Mesenchymal stem cell (in vitro differentiated cells and primary cell): ENCODE measurements around the gene NPTN.

ENCODE experiments used
- DNase-seq: peaks from one replicate; pipeline ENCODE4 v3.0.0-alpha.2; 2013
- H2AFZ ChIP-seq: one replicate; pipeline ENCODE4 v1.6.1; 2013; ENCODE audit warnings: low read depth, mild to moderate bottlenecking, control low read depth, inconsistent platforms, low read length, moderate library complexity
- H2AK5ac ChIP-seq: 2 replicates; pipeline ENCODE4 v1.6.1; 2013; ENCODE audit warnings: low read length, moderate library complexity, mild to moderate bottlenecking, inconsistent platforms; ENCODE audit not compliant: severe bottlenecking
- H2BK120ac ChIP-seq: one replicate; pipeline ENCODE4 v1.6.1; 2013; ENCODE audit warnings: low read depth, mild to moderate bottlenecking, inconsistent platforms, low read length, moderate library complexity
- H2BK12ac ChIP-seq, 2 experiments: one replicate each; pipeline ENCODE4 v1.6.1; 2013; ENCODE audit warnings: inconsistent platforms in 2 of 2, low read length in 2 of 2, mild to moderate bottlenecking in 2 of 2, moderate library complexity in 2 of 2, control low read depth in 1 of 2
- H2BK15ac ChIP-seq: one replicate; pipeline ENCODE4 v1.6.1; 2013; ENCODE audit warnings: mild to moderate bottlenecking, low read depth, inconsistent platforms; ENCODE audit not compliant: poor library complexity, severe bottlenecking
- H2BK5ac ChIP-seq: 2 replicates; pipeline ENCODE4 v1.6.1; 2013; ENCODE audit warnings: low read depth, mild to moderate bottlenecking, low read length, control low read depth, inconsistent platforms; ENCODE audit not compliant: poor library complexity, severe bottlenecking
- H3K14ac ChIP-seq, 2 experiments: one replicate each; pipeline ENCODE4 v1.6.1; 2013; ENCODE audit warnings: inconsistent platforms in 2 of 2, low read length in 2 of 2, control low read depth in 1 of 2, mild to moderate bottlenecking in 1 of 2, moderate library complexity in 1 of 2
- H3K18ac ChIP-seq, 2 experiments: one replicate each; pipeline ENCODE4 v1.6.1; 2013; ENCODE audit warnings: inconsistent platforms in 2 of 2, low read length in 2 of 2, control low read depth in 1 of 2, low read depth in 1 of 2, mild to moderate bottlenecking in 1 of 2
- H3K23ac ChIP-seq, 2 experiments: one replicate each; pipeline ENCODE4 v1.6.1; 2013; ENCODE audit warnings: inconsistent platforms in 2 of 2, low read length in 2 of 2, mild to moderate bottlenecking in 2 of 2, moderate library complexity in 2 of 2, control low read depth in 1 of 2
- H3K27ac ChIP-seq: 2 replicates; pipeline ENCODE4 v1.5.1; 2013; ENCODE audit warnings: mild to moderate bottlenecking, moderate library complexity, low read length, control low read depth, inconsistent platforms; ENCODE audit not compliant: poor library complexity, severe bottlenecking
- H3K27me3 ChIP-seq, 2 experiments: 2 replicates each; pipeline versions ENCODE4 v1.6.1 to v1.7.0; 2013; ENCODE audit warnings: low read length in 2 of 2, mild to moderate bottlenecking in 2 of 2, moderate library complexity in 2 of 2, control low read depth in 1 of 2, inconsistent platforms in 1 of 2; ENCODE audit not compliant: control insufficient read depth in 1 of 2, insufficient read depth in 1 of 2
- H3K36me3 ChIP-seq, 2 experiments: 2 replicates each; pipeline versions ENCODE4 v1.6.1 to v1.7.0; 2013; ENCODE audit warnings: low read length in 2 of 2, control low read depth in 1 of 2, inconsistent platforms in 1 of 2, low read depth in 1 of 2, mild to moderate bottlenecking in 1 of 2; ENCODE audit not compliant: insufficient read depth in 2 of 2, control insufficient read depth in 1 of 2
- H3K4ac ChIP-seq, 2 experiments: one replicate each; pipeline ENCODE4 v1.6.1; 2013; ENCODE audit warnings: inconsistent platforms in 2 of 2, low read length in 2 of 2, mild to moderate bottlenecking in 2 of 2, moderate library complexity in 2 of 2, control low read depth in 1 of 2, low read depth in 1 of 2
- H3K4me1 ChIP-seq: 2 replicates; pipeline ENCODE4 v1.6.1; 2013; ENCODE audit warnings: low read depth, low read length, control low read depth; ENCODE audit not compliant: control insufficient read depth, insufficient read depth
- H3K4me2 ChIP-seq: 2 replicates; pipeline ENCODE4 v1.6.1; 2013; ENCODE audit warnings: low read length, mild to moderate bottlenecking, inconsistent platforms; ENCODE audit not compliant: poor library complexity, severe bottlenecking
- H3K4me3 ChIP-seq, 2 experiments: 2 replicates each; pipeline versions ENCODE4 v1.5.1 to v1.7.0; 2013; ENCODE audit warnings: low read length in 2 of 2, mild to moderate bottlenecking in 2 of 2, control low read depth in 1 of 2, low read depth in 1 of 2; ENCODE audit not compliant: insufficient read depth in 1 of 2
- H3K79me1 ChIP-seq: replicated peaks from 2 replicates; pipeline ENCODE4 v1.6.1; 2013; ENCODE audit warnings: mild to moderate bottlenecking, control low read depth, low read length, inconsistent platforms; ENCODE audit not compliant: poor library complexity, severe bottlenecking
- H3K9ac ChIP-seq: 2 replicates; pipeline ENCODE4 v1.7.0; 2013; ENCODE audit warnings: mild to moderate bottlenecking, low read length, moderate library complexity
- H3K9me3 ChIP-seq: 2 replicates; pipeline ENCODE4 v1.7.0; 2013; ENCODE audit warnings: mild to moderate bottlenecking, low read length; ENCODE audit not compliant: control insufficient read depth
- H4K8ac ChIP-seq: one replicate; pipeline ENCODE4 v1.6.1; 2013; ENCODE audit warnings: inconsistent platforms, mild to moderate bottlenecking, low read length, moderate library complexity
- H4K91ac ChIP-seq: one replicate; pipeline ENCODE4 v1.6.1; 2013; ENCODE audit warnings: mild to moderate bottlenecking, low read length, inconsistent platforms
- WGBS: methylation state at CpG from one replicate; pipeline ENCODE4 v1.1.7; 2013; ENCODE audit warnings: mixed read lengths; 5-methylcytosine and 5-hydroxymethylcytosine counted together

The NPTN gene

DNA sequence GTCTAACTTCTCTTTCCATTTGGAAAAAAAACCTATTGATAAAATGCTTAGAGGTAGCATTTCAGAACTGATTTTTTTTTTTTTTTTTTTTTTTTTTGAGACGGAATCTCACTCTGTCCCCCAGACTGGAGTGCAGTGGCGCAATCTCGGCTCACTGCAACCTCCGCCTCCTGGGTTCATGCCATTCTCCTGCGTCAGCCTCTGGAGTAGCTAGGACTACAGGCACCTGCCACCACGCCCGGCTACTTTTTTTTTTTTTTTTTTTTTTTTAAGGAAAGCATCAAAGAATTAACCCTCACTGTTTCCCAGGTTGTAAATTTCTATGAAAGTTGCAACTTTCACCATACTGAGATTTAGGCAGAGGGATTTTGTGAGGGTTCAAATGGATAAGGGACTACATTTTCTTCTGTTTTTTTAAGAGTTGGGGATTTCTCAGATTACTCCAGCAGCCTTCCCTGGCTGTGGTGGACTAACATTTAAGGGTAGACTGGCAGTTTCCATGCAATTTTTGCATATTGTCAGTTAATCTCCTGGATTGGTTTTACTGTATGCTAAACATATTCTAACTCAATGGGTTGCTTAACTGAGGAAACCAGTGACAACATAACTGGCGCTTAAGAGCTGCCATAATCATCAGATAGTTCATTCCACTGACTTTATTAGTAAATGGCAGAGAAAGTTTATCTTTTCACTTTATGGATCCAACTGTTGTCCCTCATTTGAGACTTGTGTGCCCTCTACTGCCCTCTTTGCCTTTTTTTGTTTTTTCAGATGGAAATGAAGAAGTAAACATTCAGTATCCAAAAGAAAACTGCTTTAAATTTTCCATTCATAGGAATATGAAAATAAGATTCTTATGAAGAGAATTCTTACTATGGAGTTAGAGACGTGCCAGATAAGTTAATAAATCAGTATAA is 93.7 kb downstream of the NPTN start:
- no peak overlapping the region for H2AFZ ChIP-seq
- H2BK120ac ChIP-seq, result no peak overlapping the region
- H4K8ac ChIP-seq, result no peak overlapping the region
- H3K4me3 ChIP-seq, result no peak overlapping the region
- no peak overlapping the region for H3K4me2 ChIP-seq
- no peak for DNase-seq
- H3K4ac ChIP-seq, result no peak overlapping the region
- H3K9ac ChIP-seq, result no peak overlapping the region
- H3K27ac ChIP-seq, result no peak overlapping the region
- no peak overlapping the region for H2BK12ac ChIP-seq
- H3K27me3 ChIP-seq, result peaks cover 0 to 7% of the 10 kb centered on the region in 2 experiments
- no peak overlapping the region for H3K14ac ChIP-seq
- H3K36me3 ChIP-seq, result no peaks in the 10 kb centered on the region
- H2BK15ac ChIP-seq, result no peak overlapping the region
- 84% methylated on average over 4 of the region's 9 CpGs for WGBS
- no peaks in the 10 kb centered on the region for H3K9me3 ChIP-seq
- no peak overlapping the region for H3K18ac ChIP-seq
- H3K4me1 ChIP-seq, result no peaks in the 10 kb centered on the region
- H2AK5ac ChIP-seq, result no peak overlapping the region
- no peaks in the 10 kb centered on the region for H3K79me1 ChIP-seq
- no peak overlapping the region for H2BK5ac ChIP-seq
- no peak overlapping the region for H4K91ac ChIP-seq
- no peak overlapping the region for H3K23ac ChIP-seq

DNA sequence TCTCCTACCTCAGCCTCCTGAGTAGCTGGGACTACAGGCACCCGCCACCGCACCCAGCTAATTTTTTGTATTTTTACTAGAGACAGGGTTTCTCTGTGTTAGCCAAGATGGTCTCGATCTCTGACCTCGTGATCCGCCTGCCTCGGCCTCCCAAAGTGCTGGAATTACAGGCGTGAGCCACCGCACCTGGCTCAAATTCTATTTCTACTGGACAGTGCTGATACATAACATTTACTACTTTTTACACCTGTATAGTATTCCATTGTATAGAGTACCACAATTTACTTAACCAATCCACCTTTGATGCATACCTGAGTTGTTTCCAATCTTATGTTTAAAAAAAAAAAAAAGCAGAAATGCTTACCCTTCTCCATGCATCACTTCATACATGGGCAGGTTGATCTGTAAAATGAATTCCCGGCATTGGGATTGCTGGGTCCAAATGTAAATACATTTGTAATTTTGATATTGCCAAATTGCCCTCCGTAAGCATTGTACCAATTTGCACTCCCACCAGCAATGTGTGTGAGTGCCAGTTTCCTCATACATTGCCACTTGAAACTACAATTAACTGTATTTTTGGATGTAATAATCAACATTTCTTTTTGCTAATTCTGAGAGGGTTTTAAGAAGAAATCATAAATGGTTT is 94.5 kb downstream of the NPTN start:
- Histone ChIP-seq H3K4me3 (no peak overlapping the region), H3K14ac (no peak overlapping the region), H3K27me3 (peaks cover 0 to 7% of the 10 kb centered on the region in 2 experiments), H3K79me1 (no peaks in the 10 kb centered on the region), H4K91ac (no peak overlapping the region), H3K23ac (no peak overlapping the region), H4K8ac (no peak overlapping the region), H2BK5ac (no peak overlapping the region), H3K9me3 (no peaks in the 10 kb centered on the region), H2AFZ (no peak overlapping the region), H3K4me2 (no peak overlapping the region), H3K4me1 (no peaks in the 10 kb centered on the region), H3K18ac (no peak overlapping the region), H3K4ac (no peak overlapping the region), H2BK15ac (no peak overlapping the region), H2BK120ac (no peak overlapping the region), H3K27ac (no peak overlapping the region), H3K9ac (no peak overlapping the region), H2BK12ac (no peak overlapping the region), H2AK5ac (no peak overlapping the region), H3K36me3 (no peaks in the 10 kb centered on the region)
- no peak for DNase-seq
- 91% methylated on average over 9 of the region's 10 CpGs for WGBS

DNA sequence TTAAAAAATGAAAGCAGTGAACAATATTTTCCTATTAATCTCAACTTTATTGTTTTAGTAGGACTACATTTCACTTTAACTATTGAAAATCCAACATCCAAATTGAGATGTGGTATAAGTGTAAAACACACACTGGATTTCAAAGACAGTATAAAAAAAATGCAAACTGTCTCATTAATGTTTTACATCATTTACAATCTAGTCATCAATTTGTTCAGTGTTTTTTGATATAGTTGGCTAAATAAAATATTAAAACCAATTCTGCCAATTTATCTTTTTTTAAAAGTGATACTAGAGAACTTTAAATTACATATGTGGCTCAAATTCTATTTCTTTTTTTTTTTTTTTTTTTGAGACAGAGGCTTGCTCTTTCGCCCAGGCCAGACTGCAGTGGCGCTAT is 95.1 kb downstream of the NPTN start:
- no CpG with 5 or more reads among the region's 2 CpGs for WGBS
- Histone ChIP-seq H3K4me2 (no peak overlapping the region), H4K8ac (no peak overlapping the region), H3K4me3 (no peak overlapping the region), H3K27ac (no peak overlapping the region), H2BK15ac (no peak overlapping the region), H3K4ac (no peak overlapping the region), H3K9ac (no peak overlapping the region), H3K27me3 (peaks cover 0 to 7% of the 10 kb centered on the region in 2 experiments), H3K36me3 (no peaks in the 10 kb centered on the region), H3K23ac (no peak overlapping the region), H2BK5ac (no peak overlapping the region), H3K9me3 (no peaks in the 10 kb centered on the region), H4K91ac (no peak overlapping the region), H2BK120ac (no peak overlapping the region), H2AFZ (no peak overlapping the region), H3K18ac (no peak overlapping the region), H2AK5ac (no peak overlapping the region), H3K14ac (no peak overlapping the region), H3K4me1 (no peaks in the 10 kb centered on the region), H2BK12ac (no peak overlapping the region), H3K79me1 (no peaks in the 10 kb centered on the region)
- DNase-seq, result no peak

DNA sequence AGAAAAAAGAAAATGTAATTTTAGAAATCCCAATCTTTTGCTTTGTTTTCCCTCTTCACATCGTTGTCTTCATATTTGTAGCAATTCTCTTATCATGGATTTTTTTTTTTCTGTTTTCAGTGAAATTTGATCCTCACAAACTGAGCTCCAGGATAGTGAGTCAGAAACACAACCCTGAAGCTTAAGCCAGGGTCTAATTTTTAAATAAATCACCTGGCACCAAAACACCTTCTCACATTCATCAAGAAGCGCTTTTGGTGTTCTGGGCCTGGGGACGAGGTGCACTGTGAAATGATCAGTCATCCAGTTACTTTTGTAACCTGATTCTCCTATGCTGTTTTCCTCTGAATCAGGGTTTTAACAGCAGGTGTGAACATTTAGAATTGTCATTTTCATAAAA is 102.5 kb downstream of the NPTN start:
- H2BK12ac ChIP-seq, result no peak overlapping the region
- no peak overlapping the region for H2BK5ac ChIP-seq

More for the DNA sequence above, 102.5 kb downstream of the NPTN start:
- Histone ChIP-seq H2AFZ (no peak overlapping the region), H4K91ac (no peak overlapping the region), H3K4me1 (no peaks in the 10 kb centered on the region), H4K8ac (no peak overlapping the region), H3K18ac (no peak overlapping the region), H3K4ac (no peak overlapping the region), H3K4me2 (no peak overlapping the region), H2BK15ac (no peak overlapping the region), H2BK120ac (no peak overlapping the region), H3K14ac (no peak overlapping the region), H3K27ac (no peak overlapping the region), H3K9ac (no peak overlapping the region), H2AK5ac (no peak overlapping the region), H3K36me3 (no peaks in the 10 kb centered on the region), H3K9me3 (no peaks in the 10 kb centered on the region), H3K27me3 (no peaks in the 10 kb centered on the region), H3K4me3 (no peak overlapping the region), H3K79me1 (no peaks in the 10 kb centered on the region), H3K23ac (no peak overlapping the region)
- WGBS, result 80% methylated on average over 3 of the region's 3 CpGs
- DNase-seq, result no peak
